Stomach (tissue), 4 donors: ENCODE results near the gene HS6ST2.

ENCODE experiments used
- EP300 ChIP-seq: sonication (generic); formaldehyde crosslinking; IDR thresholded peaks from one replicate; pipeline ENCODE4 v1.6.1; 2017; ENCODE audit warnings: antibody characterized with exemption
- POLR2A ChIP-seq, 4 donors: fragments of 450-650 bp; IDR thresholded peaks; one replicate each; pipeline ENCODE4 v1.6.1; 2016; ENCODE audit warnings: antibody characterized with exemption in 4 of 4, control low read depth in 2 of 4, mild to moderate bottlenecking in 1 of 4, moderate library complexity in 1 of 4
- POLR2AphosphoS5 ChIP-seq, 3 donors: sonication (generic); formaldehyde crosslinking; IDR thresholded peaks; one replicate each; pipeline ENCODE4 v1.6.1; 2016; ENCODE audit warnings: antibody characterized with exemption in 3 of 3
- TF ChIP-seq, protein P1 (sequence below), 7 experiments: fragments of 450-650 bp in 4 of 7; fragments of 200-600 bp in 3 of 7; sonication (generic) in 3 of 7; IDR thresholded peaks; one replicate each; pipeline ENCODE4 v1.5.1; 2016 to 2019; ENCODE audit warnings: antibody characterized with exemption in 7 of 7, control low read depth in 2 of 7, mild to moderate bottlenecking in 1 of 7

DNA sequence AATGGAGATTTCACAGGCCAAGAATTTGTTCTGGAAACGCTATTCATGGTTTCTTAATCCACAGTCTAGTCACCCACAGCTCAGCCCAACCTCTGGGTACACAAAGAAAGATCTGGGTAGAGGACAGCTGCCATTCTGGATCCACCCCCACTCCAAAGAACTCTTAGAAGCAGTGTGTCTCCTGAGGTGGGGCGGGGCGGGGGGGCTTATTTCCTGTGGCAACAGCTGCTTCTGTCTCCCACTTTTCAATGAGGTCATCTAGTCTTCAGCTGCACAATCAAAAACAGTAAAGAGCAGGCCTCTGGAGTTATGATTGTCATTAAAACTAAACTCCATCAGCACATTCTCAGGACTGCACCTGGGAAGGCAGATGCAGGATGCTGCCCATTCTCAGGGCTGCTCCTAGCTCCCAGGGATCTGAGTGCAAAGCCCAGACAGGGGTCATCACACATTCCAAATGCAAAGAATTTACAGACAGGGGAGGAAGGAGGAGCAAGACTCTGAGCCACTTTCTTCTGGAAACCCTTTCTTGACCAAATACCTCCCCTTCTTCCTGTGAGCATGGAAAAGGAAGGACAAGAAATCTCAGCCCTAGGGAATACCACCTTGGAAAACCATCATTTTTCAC lies 207.3 kb downstream of the HS6ST2 start:
- TF ChIP-seq POLR2A (IDR thresholded peaks at IDR 0.05) (no peak), POLR2AphosphoS5 (IDR thresholded peaks at IDR 0.05) (no peak), EP300 (no peak)
- TF ChIP-seq, protein P1, sequence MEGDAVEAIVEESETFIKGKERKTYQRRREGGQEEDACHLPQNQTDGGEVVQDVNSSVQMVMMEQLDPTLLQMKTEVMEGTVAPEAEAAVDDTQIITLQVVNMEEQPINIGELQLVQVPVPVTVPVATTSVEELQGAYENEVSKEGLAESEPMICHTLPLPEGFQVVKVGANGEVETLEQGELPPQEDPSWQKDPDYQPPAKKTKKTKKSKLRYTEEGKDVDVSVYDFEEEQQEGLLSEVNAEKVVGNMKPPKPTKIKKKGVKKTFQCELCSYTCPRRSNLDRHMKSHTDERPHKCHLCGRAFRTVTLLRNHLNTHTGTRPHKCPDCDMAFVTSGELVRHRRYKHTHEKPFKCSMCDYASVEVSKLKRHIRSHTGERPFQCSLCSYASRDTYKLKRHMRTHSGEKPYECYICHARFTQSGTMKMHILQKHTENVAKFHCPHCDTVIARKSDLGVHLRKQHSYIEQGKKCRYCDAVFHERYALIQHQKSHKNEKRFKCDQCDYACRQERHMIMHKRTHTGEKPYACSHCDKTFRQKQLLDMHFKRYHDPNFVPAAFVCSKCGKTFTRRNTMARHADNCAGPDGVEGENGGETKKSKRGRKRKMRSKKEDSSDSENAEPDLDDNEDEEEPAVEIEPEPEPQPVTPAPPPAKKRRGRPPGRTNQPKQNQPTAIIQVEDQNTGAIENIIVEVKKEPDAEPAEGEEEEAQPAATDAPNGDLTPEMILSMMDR (IDR thresholded peaks at IDR 0.05): no peak
